ENCODE data around the gene ARSJ. TPM values are rescaled to one million over a fixed set of nuclear protein-coding genes. Genes with fewer than 3 reads are reported as not detected.

ARSJ gene
- total RNA-seq, 1 experiment from 2014 or later = 43.9 TPM

DNA sequence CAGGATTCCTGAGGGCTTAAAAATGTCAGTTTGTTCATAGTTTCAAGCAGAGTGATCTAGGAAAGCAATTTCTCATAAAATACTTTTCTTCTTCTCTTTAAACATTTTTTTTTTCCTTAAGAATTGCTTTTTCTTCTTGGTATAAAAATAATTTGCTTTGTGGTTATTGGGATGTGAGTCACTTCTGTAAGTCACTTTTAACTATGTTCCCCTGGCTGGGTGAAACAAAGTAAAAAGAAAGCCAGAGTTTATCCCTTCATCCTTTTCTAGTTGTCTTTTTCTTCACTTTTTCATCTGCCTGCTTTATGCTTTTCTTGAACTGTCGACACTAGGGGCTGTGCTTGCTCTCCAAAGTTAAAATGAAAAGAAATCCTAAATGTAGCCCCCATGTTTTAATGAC lies 33.5 kb downstream of the ARSJ start:
- POLR2A ChIA-PET = no interaction called here
- ATAC-seq = no peak

DNA sequence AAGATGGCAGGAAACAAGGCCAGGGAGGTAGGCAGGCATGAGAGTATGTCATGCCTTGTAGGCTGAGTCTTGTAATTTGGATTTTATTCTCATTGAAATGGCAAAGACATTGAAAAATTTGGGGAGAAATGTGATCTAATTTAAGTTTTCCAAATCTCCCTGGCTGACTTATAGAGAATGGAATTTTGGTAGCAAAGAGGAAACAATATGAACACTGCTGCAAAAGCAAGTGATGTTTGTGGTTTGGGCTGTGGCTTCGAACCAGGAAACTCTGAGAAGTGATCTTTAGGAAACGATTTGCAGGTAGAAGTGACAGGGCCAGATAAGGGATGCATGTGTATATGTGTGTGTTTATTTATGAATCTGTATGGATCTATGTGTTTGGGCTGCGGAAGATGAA lies 35.6 kb downstream of the ARSJ start:
- CTCF ChIA-PET = no interaction called here
- ATAC-seq (no peak), DNase-seq (ENCODE audit: low read depth, low spot score) (no peak)
- H3K27me3 ChIP-seq (ENCODE audit: control insufficient read depth, insufficient read depth, low read length) = no peaks in the 10 kb centered on the region
- in situ Hi-C loops (cut with HindIII; ENCODE audit: low pct_unique_long_range_greater_than_20kb, low sequenced_read_pairs) = no loop called here
- no TSS peak for BruUV-seq (replicated peaks)
- intact Hi-C loops (cut with micrococcal nuclease; ENCODE audit: unreplicated experiment) = no loop called here
- no peak for TF ChIP-seq SIN3A (IDR thresholded peaks at IDR 0.05; ENCODE audit: borderline replicate concordance, insufficient read depth, low read depth, low read length)
- TF ChIP-seq, protein P1, sequence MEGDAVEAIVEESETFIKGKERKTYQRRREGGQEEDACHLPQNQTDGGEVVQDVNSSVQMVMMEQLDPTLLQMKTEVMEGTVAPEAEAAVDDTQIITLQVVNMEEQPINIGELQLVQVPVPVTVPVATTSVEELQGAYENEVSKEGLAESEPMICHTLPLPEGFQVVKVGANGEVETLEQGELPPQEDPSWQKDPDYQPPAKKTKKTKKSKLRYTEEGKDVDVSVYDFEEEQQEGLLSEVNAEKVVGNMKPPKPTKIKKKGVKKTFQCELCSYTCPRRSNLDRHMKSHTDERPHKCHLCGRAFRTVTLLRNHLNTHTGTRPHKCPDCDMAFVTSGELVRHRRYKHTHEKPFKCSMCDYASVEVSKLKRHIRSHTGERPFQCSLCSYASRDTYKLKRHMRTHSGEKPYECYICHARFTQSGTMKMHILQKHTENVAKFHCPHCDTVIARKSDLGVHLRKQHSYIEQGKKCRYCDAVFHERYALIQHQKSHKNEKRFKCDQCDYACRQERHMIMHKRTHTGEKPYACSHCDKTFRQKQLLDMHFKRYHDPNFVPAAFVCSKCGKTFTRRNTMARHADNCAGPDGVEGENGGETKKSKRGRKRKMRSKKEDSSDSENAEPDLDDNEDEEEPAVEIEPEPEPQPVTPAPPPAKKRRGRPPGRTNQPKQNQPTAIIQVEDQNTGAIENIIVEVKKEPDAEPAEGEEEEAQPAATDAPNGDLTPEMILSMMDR (IDR thresholded peaks at IDR 0.05) = no peak
- no peak for TF ChIP-seq TCF7L2 (IDR thresholded peaks at IDR 0.05; ENCODE audit: low read depth, low read length)
- TF ChIP-seq REST (IDR thresholded peaks at IDR 0.05; ENCODE audit: insufficient read depth in 1 of 2, low read depth in 2 of 2, low read length in 1 of 2) = no peak
- no peak for TF ChIP-seq POLR2AphosphoS5 (IDR thresholded peaks at IDR 0.05; ENCODE audit: low read depth, low read length)
- H3K36me3 ChIP-seq (ENCODE audit: control insufficient read depth, insufficient read depth, low read length) = no peaks in the 10 kb centered on the region; the same call in 1 of the 2 replicates
- no peaks in the 10 kb centered on the region for H3K9me3 ChIP-seq (ENCODE audit: control insufficient read depth, insufficient read depth, low read depth, low read length)
- POLR2A ChIA-PET = no interaction called here
- no peak overlapping the region for H3K27ac ChIP-seq (ENCODE audit: low read length)
- peaks cover 4% of the 10 kb centered on the region for H3K4me1 ChIP-seq (ENCODE audit: control insufficient read depth, insufficient read depth, low read length)
- H3K4me3 ChIP-seq (ENCODE audit: low read depth in 2 of 2, low read length in 2 of 2) = no peak overlapping the region

More for the DNA sequence above, 33.5 kb downstream of the ARSJ start:
- TF ChIP-seq POLR2AphosphoS5 (IDR thresholded peaks at IDR 0.05; ENCODE audit: low read depth, low read length) (no peak), REST (IDR thresholded peaks at IDR 0.05; ENCODE audit: insufficient read depth in 1 of 2, low read depth in 2 of 2, low read length in 1 of 2) (no peak), SIN3A (IDR thresholded peaks at IDR 0.05; ENCODE audit: borderline replicate concordance, insufficient read depth, low read depth, low read length) (no peak), TCF7L2 (IDR thresholded peaks at IDR 0.05; ENCODE audit: low read depth, low read length) (no peak)
- TF ChIP-seq, protein P1 (IDR thresholded peaks at IDR 0.05) = no peak
- Histone ChIP-seq H3K4me1 (ENCODE audit: control insufficient read depth, insufficient read depth, low read length) (peaks cover 4% of the 10 kb centered on the region), H3K36me3 (ENCODE audit: control insufficient read depth, insufficient read depth, low read length) (no peaks in the 10 kb centered on the region; the same call in 1 of the 2 replicates), H3K27me3 (ENCODE audit: control insufficient read depth, insufficient read depth, low read length) (no peaks in the 10 kb centered on the region), H3K27ac (ENCODE audit: low read length) (0 out of 2 replicates have a peak overlapping the region, but pooled peaks have one; percentile 23), H3K9me3 (ENCODE audit: control insufficient read depth, insufficient read depth, low read depth, low read length) (no peaks in the 10 kb centered on the region), H3K4me3 (ENCODE audit: low read depth in 2 of 2, low read length in 2 of 2) (no peak overlapping the region)
- CTCF ChIA-PET = no interaction called here
- intact Hi-C loops (cut with micrococcal nuclease; ENCODE audit: unreplicated experiment) = no loop called here
- no TSS peak for BruUV-seq (replicated peaks)
- in situ Hi-C loops (cut with HindIII; ENCODE audit: low pct_unique_long_range_greater_than_20kb, low sequenced_read_pairs) = no loop called here
- no peak for DNase-seq (ENCODE audit: low read depth, low spot score)

Data from Panc1 (cell line).